Gastroesophageal sphincter (tissue), 3 donors: ENCODE results near the gene AFAP1.

Experiments
- POLR2A ChIP-seq, 2 donors: fragments of 450-650 bp; IDR thresholded peaks; one replicate each; pipeline ENCODE4 v1.6.1; 2017; ENCODE audit warnings: antibody characterized with exemption in 2 of 2, mild to moderate bottlenecking in 2 of 2, moderate library complexity in 1 of 2
- POLR2AphosphoS5 ChIP-seq: sonication (generic); formaldehyde crosslinking; IDR thresholded peaks from one replicate; pipeline ENCODE4 v1.6.1; 2017; ENCODE audit warnings: antibody characterized with exemption
- TF ChIP-seq, protein P1 (sequence below), 4 experiments: fragments of 200-600 bp in 2 of 4; fragments of 450-650 bp in 2 of 4; sonication (generic) in 1 of 4; IDR thresholded peaks; one replicate each; pipeline ENCODE4 v1.5.1; 2017 to 2019; ENCODE audit warnings: antibody characterized with exemption in 4 of 4, mild to moderate bottlenecking in 2 of 4, moderate library complexity in 2 of 4

DNA sequence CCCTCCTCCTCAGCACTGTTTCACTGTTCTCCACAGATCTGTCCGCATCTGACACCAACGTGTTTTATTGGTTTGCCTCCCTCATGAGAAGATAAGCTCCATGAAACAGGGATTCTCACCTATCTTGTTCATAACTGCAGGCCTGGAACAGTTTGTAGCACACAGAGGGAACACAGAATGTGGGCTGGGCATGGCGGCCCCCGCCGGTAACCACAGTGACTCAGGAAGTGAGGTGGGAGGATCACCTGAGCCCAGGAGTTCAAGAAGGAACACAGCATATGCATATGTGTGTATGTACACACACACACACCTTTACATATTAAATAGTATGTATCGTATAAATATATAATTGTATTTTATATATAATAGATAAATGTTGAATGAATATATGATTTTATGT, 168.6 kb downstream of the AFAP1 start:
- TF ChIP-seq POLR2AphosphoS5 (no peak), POLR2A (IDR thresholded peaks at IDR 0.05) (no peak)
- TF ChIP-seq, protein P1, sequence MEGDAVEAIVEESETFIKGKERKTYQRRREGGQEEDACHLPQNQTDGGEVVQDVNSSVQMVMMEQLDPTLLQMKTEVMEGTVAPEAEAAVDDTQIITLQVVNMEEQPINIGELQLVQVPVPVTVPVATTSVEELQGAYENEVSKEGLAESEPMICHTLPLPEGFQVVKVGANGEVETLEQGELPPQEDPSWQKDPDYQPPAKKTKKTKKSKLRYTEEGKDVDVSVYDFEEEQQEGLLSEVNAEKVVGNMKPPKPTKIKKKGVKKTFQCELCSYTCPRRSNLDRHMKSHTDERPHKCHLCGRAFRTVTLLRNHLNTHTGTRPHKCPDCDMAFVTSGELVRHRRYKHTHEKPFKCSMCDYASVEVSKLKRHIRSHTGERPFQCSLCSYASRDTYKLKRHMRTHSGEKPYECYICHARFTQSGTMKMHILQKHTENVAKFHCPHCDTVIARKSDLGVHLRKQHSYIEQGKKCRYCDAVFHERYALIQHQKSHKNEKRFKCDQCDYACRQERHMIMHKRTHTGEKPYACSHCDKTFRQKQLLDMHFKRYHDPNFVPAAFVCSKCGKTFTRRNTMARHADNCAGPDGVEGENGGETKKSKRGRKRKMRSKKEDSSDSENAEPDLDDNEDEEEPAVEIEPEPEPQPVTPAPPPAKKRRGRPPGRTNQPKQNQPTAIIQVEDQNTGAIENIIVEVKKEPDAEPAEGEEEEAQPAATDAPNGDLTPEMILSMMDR (IDR thresholded peaks at IDR 0.05) = no peak
